Heart left ventricle (tissue), 16 donors: ENCODE measurements around the gene ULK1. TPM values are rescaled to one million over a fixed set of nuclear protein-coding genes. Genes with fewer than 3 reads are reported as not detected.

Source experiments
- ATAC-seq, 4 donors: fragments of 200-7000 bp; cut with Tn5 transposase; one replicate each; pipeline ENCODE4 v1.9.1; 2020 to 2022; ENCODE audit warnings: moderate library complexity in 4 of 4, mild to moderate bottlenecking in 3 of 4, moderate number of reproducible peaks in 1 of 4
- DNase-seq, 5 donors: peaks; one replicate each; pipeline ENCODE4 v3.0.0-alpha.2; 2020
- H3K27ac ChIP-seq, 12 donors: fragments of 200-600 bp; sonication (generic) in 4 of 12; one replicate each; pipeline versions ENCODE4 v1.5.0 to v1.8.0; 2016 to 2022; ENCODE audit warnings: mild to moderate bottlenecking in 2 of 12
- H3K27me3 ChIP-seq, 9 donors: fragments of 200-600 bp; sonication (generic) in 2 of 9; one replicate each; pipeline versions ENCODE4 v1.5.1 to v1.8.0; 2016 to 2022; ENCODE audit warnings: mild to moderate bottlenecking in 3 of 9
- H3K36me3 ChIP-seq, 9 donors: fragments of 200-600 bp; sonication (generic) in 2 of 9; one replicate each; pipeline versions ENCODE4 v1.5.0 to v1.8.0; 2018 to 2022; ENCODE audit warnings: mild to moderate bottlenecking in 2 of 9
- H3K4me1 ChIP-seq, 12 donors: fragments of 200-600 bp; sonication (generic) in 4 of 12; one replicate each; pipeline versions ENCODE4 v1.5.0 to v1.8.0; 2016 to 2022; ENCODE audit warnings: mild to moderate bottlenecking in 3 of 12
- H3K4me3 ChIP-seq, 12 donors: fragments of 200-600 bp; sonication (generic) in 4 of 12; one replicate each; pipeline versions ENCODE4 v1.5.0 to v1.8.0; 2017 to 2022; ENCODE audit warnings: mild to moderate bottlenecking in 9 of 12, moderate library complexity in 4 of 12
- H3K9me3 ChIP-seq, 12 donors: fragments of 200-600 bp; sonication (generic) in 4 of 12; one replicate each; pipeline versions ENCODE4 v1.5.0 to v1.8.0; 2016 to 2022; ENCODE audit warnings: mild to moderate bottlenecking in 1 of 12
- CTCF ChIP-seq, 12 donors: fragments of 200-600 bp; sonication (generic) in 4 of 12; IDR thresholded peaks; one replicate each; pipeline versions ENCODE4 v1.5.0 to v1.8.0; 2018 to 2022; ENCODE audit warnings: antibody characterized with exemption in 12 of 12, mild to moderate bottlenecking in 5 of 12
- POLR2A ChIP-seq, 2 donors: fragments of 450-650 bp; IDR thresholded peaks; one replicate each; pipeline ENCODE4 v1.6.1; 2017; ENCODE audit warnings: antibody characterized with exemption in 2 of 2, mild to moderate bottlenecking in 2 of 2, moderate library complexity in 2 of 2
- WGBS, 4 donors: extraction: QIAGEN DNeasy Blood & Tissue Kit in 2 of 4; methylation state at CpG; one replicate each; pipeline versions ENCODE4 v1.1.5 to v1.1.7; 2013 to 2018; 5-methylcytosine and 5-hydroxymethylcytosine counted together
- intact Hi-C, 10 donors: fragments of 100-400 bp; cut with DNase I; formaldehyde crosslinking; loops; one replicate each; pipeline versions ENCODE4 v1.11.1 to v1.14.2; 2022
- polyA plus RNA-seq, 2 donors: library from polyadenylated mRNA; stranded (reverse); fragments of 200-250 nt; gene quantifications; one replicate each; pipeline ENCODE4 v1.2.3, GENCODE V29; 2013
- total RNA-seq, 9 donors: library from RNA; depleted of rRNA in 2 of 9; stranded (reverse); fragments of >200 nt in 2 of 9; fragmentation: NEBNext Ultra II Directional in 3 of 9; extraction: Animal tissue kit (Norgen Biotek cat#: 25700) in 3 of 9; gene quantifications; one replicate each; pipeline versions ENCODE4 v1.1.0 to v1.2.4, GENCODE V29; 2016 to 2023
- donor health status: ischemic (EF 13 %, LVEDD 7.1; RV severe dilation, severe dysfunction).
- donor health status: healthy with polysubstance abuse.
- donor health status: DM: no; HTN: yes; CAD: no.
- donor health status: DM: no; HTN: no; CAD: no.
- donor health status: ischemic (EF 25% LVEDD 6.9; RV normal size, moderate dysfunction).
- donor health status: ischemic (EF 25% LVEDD 5.7; RV mildly dilated, moderate dysfunction).
- donor health status: healthy.
- donor health status: DM: yes; HTN: yes; CAD: no.
- donor health status: ischemic (EF 35%, LVEDD 5.7; RV mildly dilated, moderate dysfunction).
- donor health status: nonischemic (EF 11% LVEDD 7.7; RV severe dilation, severe dysfunction).
- donor health status: DM: yes; HTN: yes; CAD: no.
- donor health status: PGD.
- donor health status: ischemic (EF 29% LVEDD 5.4; RV normal size, mild dysfunction).
- donor health status: nonischemic (EF 23%, LVEDD 6.1; RV moderate dilation, normal function).

The ULK1 gene
- total and polyA plus RNA-seq, 11 donors, result 21.9 to 56.0 (median 41.8) TPM

GRCh38 chr12:131896080-131896810 is 1.8 kb downstream of the ULK1 start:
- ATAC-seq (peak; percentile 80 to 90 (median 89)), DNase-seq (peak; percentile 92 to 94 (median 94))
- Histone ChIP-seq H3K4me1 (peaks cover 2 to 57% (median 33%) of the 10 kb centered on the region in 12 donors), H3K4me3 (peak overlapping the region; percentile 36 to 84 (median 64)), H3K27ac (peak overlapping the region; percentile 96 to 100 (median 98)), H3K27me3 (no peaks in the 10 kb centered on the region), H3K36me3 (peaks cover 0 to 29% (median 3%) of the 10 kb centered on the region in 9 donors), H3K9me3 (no peaks in the 10 kb centered on the region)
- WGBS, 4 donors, result 0 to 1% (median 1%) methylated on average over 13 to 39 of the region's 39 CpGs
- TF ChIP-seq CTCF (IDR thresholded peaks at IDR 0.05) (no peak), POLR2A (IDR thresholded peaks at IDR 0.05) (peak; percentile 58 to 98)
- intact Hi-C loops, result loop anchor here in 3 of 10 donors (2.0 kb wide), 1 partner anchor 33 kb away; the partner anchor contains the start of gene PUS1 (in 3 of the 3)

DNA sequence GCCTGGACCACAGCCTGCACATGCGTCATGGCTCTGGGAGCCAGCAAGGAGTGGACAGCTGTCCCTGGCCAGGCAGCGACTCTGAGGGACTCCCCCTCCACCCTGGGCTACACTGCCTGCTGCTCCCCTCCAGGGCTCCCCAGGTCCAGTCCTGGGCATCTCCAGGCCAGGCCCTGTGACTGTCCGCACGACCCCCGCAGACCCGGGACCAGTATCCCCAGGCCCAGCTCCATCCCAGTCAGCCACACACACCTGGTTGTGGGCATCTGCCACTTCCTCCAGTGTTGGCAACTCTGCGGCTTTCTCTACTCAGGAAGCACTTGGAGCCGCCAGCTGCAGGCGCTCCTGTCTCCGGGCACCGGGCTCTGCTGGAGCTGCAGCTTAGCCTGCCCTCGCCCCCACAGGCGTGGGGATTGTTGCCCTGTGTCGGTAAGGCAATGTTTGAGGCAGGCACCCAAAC is 2.4 kb downstream of the ULK1 start:
- Histone ChIP-seq H3K36me3 (peaks cover 0 to 29% (median 3%) of the 10 kb centered on the region in 9 donors), H3K9me3 (no peaks in the 10 kb centered on the region), H3K4me3 (peak overlapping the region in 11 of 12 donors; percentile 45 to 84 (median 65)), H3K27ac (peak overlapping the region; percentile 96 to 100 (median 98)), H3K27me3 (no peaks in the 10 kb centered on the region), H3K4me1 (peaks cover 6 to 63% (median 39%) of the 10 kb centered on the region in 12 donors)
- DNase-seq, result no peak
- ATAC-seq, result peak in 2 of 4 donors; percentile 73 to 81
- intact Hi-C loops, result loop anchor here in 3 of 10 donors (2.0 kb wide), 1 partner anchor 32 kb away; the partner anchor contains the start of gene PUS1 (in 3 of the 3)
- TF ChIP-seq CTCF (IDR thresholded peaks at IDR 0.05) (no peak), POLR2A (IDR thresholded peaks at IDR 0.05) (no peak)
- 47 to 63% (median 60%) methylated on average over 13 to 14 of the region's 14 CpGs for WGBS, 4 donors

DNA sequence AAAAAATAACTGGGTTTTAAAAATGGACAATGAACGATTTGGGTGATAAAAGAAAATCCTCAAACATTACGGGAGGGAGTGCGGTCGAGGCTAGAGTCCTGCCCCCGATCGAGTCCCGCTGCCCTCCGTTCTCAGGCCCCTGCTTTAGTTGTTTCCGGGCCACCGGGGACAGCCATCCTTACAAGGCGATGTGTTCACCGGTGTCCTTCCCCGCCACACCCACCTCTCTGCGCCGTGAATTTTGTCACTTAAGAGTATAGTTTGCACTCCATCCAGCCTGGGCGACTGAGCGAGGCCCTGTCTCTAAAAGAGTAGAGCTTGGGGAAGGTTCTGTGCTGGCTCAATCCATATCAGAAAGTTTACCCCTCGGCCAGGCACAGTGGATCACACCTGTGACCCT is 2.9 kb downstream of the ULK1 start:
- H3K27me3 ChIP-seq, result no peaks in the 10 kb centered on the region
- TF ChIP-seq POLR2A (IDR thresholded peaks at IDR 0.05) (no peak), CTCF (IDR thresholded peaks at IDR 0.05) (no peak)
- WGBS, 4 donors, result 90 to 91% (median 91%) methylated on average over 18 of the region's 18 CpGs
- peak overlapping the region in 11 of 12 donors; percentile 96 to 100 (median 98) for H3K27ac ChIP-seq
- ATAC-seq, result no peak
- H3K4me1 ChIP-seq, result peaks cover 10 to 67% (median 43%) of the 10 kb centered on the region in 12 donors
- H3K36me3 ChIP-seq, result peaks cover 0 to 29% (median 3%) of the 10 kb centered on the region in 9 donors
- peak in 1 of 5 donors; percentile 31 for DNase-seq
- intact Hi-C loops, result loop anchor here in 3 of 10 donors (2.0 kb wide), 1 partner anchor 32 kb away; the partner anchor contains the start of gene PUS1 (in 3 of the 3)
- H3K4me3 ChIP-seq, result peak overlapping the region in 2 of 12 donors; percentile 75 to 76
- H3K9me3 ChIP-seq, result no peaks in the 10 kb centered on the region

- WGBS, 4 donors, result 75 to 85% (median 79%) methylated on average over 9 of the region's 9 CpGs
- TF ChIP-seq CTCF (IDR thresholded peaks at IDR 0.05) (no peak), POLR2A (IDR thresholded peaks at IDR 0.05) (no peak)
- H3K27ac ChIP-seq, result peak overlapping the region in 3 of 12 donors; percentile 99 to 100 (median 99)
- H3K36me3 ChIP-seq, result peaks cover 0 to 29% (median 3%) of the 10 kb centered on the region in 9 donors
- ATAC-seq, result no peak
- H3K4me1 ChIP-seq, result peaks cover 16 to 73% (median 49%) of the 10 kb centered on the region in 12 donors
- intact Hi-C loops, result loop anchor here in 3 of 10 donors (2.0 kb wide), 1 partner anchor 31 kb away; the partner anchor contains the start of gene PUS1 (in 3 of the 3)
- no peak for DNase-seq
- no peaks in the 10 kb centered on the region for H3K9me3 ChIP-seq
- no peaks in the 10 kb centered on the region for H3K27me3 ChIP-seq
- H3K4me3 ChIP-seq, result no peak overlapping the region
These were observed 3.5 kb downstream of the ULK1 start for GRCh38 chr12:131897875-131898274.
